ENCODE data around the gene RPL23. TPM values are rescaled to one million over a fixed set of nuclear protein-coding genes. Genes with fewer than 3 reads are reported as not detected.
A peak's percentile ranks its signal among the peaks of the same experiment; 100 is the strongest.

RPL23 gene
- total RNA-seq, 1 donor from 2014 or later, result 1,087 TPM

DNA sequence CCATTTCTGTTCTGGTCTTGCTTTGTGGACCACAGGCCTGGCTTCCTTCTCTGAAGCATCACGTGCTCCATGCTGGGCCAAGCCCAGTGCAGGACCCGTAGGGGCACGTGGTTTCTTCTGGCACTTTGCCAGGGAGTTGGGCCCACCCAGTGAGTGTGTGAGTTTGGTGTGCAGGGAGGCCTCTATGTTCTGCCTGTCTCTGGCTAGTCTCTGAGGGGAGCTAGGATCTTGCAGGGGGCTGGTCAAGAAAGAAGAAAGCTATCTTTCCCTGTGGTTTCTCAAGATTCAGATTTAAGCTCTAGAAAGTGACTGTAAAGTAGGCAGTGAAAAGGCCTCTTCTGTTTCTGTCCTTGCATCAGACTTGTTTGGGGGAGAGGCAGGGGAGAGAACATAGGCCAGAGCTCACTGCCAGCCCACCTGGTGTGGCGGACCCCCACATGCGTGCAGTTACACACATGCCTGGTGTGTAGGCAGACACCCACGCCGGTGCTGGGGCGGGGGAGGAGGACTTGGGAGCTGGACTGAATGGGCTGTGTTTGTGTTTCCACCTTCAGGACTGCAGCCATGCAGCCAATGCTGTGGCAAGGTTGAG is 28.2 kb upstream of the RPL23 start:
- Mint-ChIP-seq H3K4me3 (ENCODE audit: unreplicated experiment) (peak overlapping the region; percentile 72), H3K4me1 (ENCODE audit: low read depth, unreplicated experiment) (peaks cover 81% of the 10 kb centered on the region), H3K27ac (ENCODE audit: unreplicated experiment) (peak overlapping the region; percentile 90), H3K36me3 (ENCODE audit: low read depth, unreplicated experiment) (peaks cover 23% of the 10 kb centered on the region), H3K9me3 (ENCODE audit: unreplicated experiment) (no peaks in the 10 kb centered on the region), H3K27me3 (ENCODE audit: low read depth, unreplicated experiment) (no peaks in the 10 kb centered on the region)
- Histone ChIP-seq H3K4me2 (ENCODE audit: low read length) (peak overlapping the region; percentile 78), H3K4me3 (ENCODE audit: insufficient read depth, low read depth, low read length) (no peak overlapping the region), H4K20me1 (ENCODE audit: insufficient read depth, low read length) (peaks cover 98% of the 10 kb centered on the region), H3K79me2 (ENCODE audit: insufficient read depth, low read length) (peaks cover 87% of the 10 kb centered on the region), H3K9ac (ENCODE audit: low read length) (no peak overlapping the region), H2AFZ (ENCODE audit: low read depth, low read length) (no peak overlapping the region), H3K36me3 (ENCODE audit: insufficient read depth, low read length) (peaks cover 31% of the 10 kb centered on the region), H3K9me3 (ENCODE audit: insufficient read depth, low read depth, low read length) (no peaks in the 10 kb centered on the region), H3K4me1 (ENCODE audit: insufficient read depth, low read length) (peaks cover 80% of the 10 kb centered on the region), H3K27me3 (ENCODE audit: insufficient read depth, low read length) (no peaks in the 10 kb centered on the region), H3K27ac (ENCODE audit: low read depth, low read length) (no peak overlapping the region)
- DNase-seq (ENCODE audit: low read depth), result peak; percentile 37
- no peak for FAIRE-seq
- TF ChIP-seq EZH2 (IDR thresholded peaks at IDR 0.05; ENCODE audit: insufficient read depth, low read length) (no peak), CTCF (IDR thresholded peaks at IDR 0.05; ENCODE audit: insufficient read depth, low read depth, low read length) (no peak)

- Histone ChIP-seq H3K9me3 (ENCODE audit: insufficient read depth, low read depth, low read length) (no peaks in the 10 kb centered on the region), H3K27me3 (ENCODE audit: insufficient read depth, low read length) (no peaks in the 10 kb centered on the region), H2AFZ (ENCODE audit: low read depth, low read length) (no peak overlapping the region), H3K27ac (ENCODE audit: low read depth, low read length) (peak overlapping the region; percentile 55), H3K36me3 (ENCODE audit: insufficient read depth, low read length) (peaks cover 28% of the 10 kb centered on the region), H4K20me1 (ENCODE audit: insufficient read depth, low read length) (peaks cover 95% of the 10 kb centered on the region), H3K9ac (ENCODE audit: low read length) (peak overlapping the region; percentile 53), H3K79me2 (ENCODE audit: insufficient read depth, low read length) (peaks cover 85% of the 10 kb centered on the region), H3K4me2 (ENCODE audit: low read length) (peak overlapping the region; percentile 78), H3K4me3 (ENCODE audit: insufficient read depth, low read depth, low read length) (peak overlapping the region; percentile 19), H3K4me1 (ENCODE audit: insufficient read depth, low read length) (peaks cover 74% of the 10 kb centered on the region)
- no peaks in the 10 kb centered on the region for H3K27me3 Mint-ChIP-seq (ENCODE audit: low read depth, unreplicated experiment)
- DNase-seq (ENCODE audit: low read depth) (peak; percentile 77), FAIRE-seq (no peak)
- H3K36me3 Mint-ChIP-seq (ENCODE audit: low read depth, unreplicated experiment), result peaks cover 17% of the 10 kb centered on the region
- H3K4me1 Mint-ChIP-seq (ENCODE audit: low read depth, unreplicated experiment), result peaks cover 72% of the 10 kb centered on the region
- TF ChIP-seq CTCF (IDR thresholded peaks at IDR 0.05; ENCODE audit: insufficient read depth, low read depth, low read length), result no peak
- TF ChIP-seq EZH2 (IDR thresholded peaks at IDR 0.05; ENCODE audit: insufficient read depth, low read length), result no peak
- H3K4me3 Mint-ChIP-seq (ENCODE audit: unreplicated experiment), result peak overlapping the region; percentile 74
- peak overlapping the region; percentile 87 for H3K27ac Mint-ChIP-seq (ENCODE audit: unreplicated experiment)
- no peaks in the 10 kb centered on the region for H3K9me3 Mint-ChIP-seq (ENCODE audit: unreplicated experiment)
Observed at GRCh38 chr17:38879878-38880665, 26.6 kb upstream of the RPL23 start.
